ENCODE results near the gene ZNF784. TPM values are rescaled to one million over a fixed set of nuclear protein-coding genes. Genes with fewer than 3 reads are reported as not detected.

ZNF784 gene
- total and polyA plus RNA-seq, 10 of the 15 experiments (the other 5 are each of a cell fraction or from before 2014, with no cell fraction given) = 0.10 to 5.2 (median 1.8) TPM

DNA sequence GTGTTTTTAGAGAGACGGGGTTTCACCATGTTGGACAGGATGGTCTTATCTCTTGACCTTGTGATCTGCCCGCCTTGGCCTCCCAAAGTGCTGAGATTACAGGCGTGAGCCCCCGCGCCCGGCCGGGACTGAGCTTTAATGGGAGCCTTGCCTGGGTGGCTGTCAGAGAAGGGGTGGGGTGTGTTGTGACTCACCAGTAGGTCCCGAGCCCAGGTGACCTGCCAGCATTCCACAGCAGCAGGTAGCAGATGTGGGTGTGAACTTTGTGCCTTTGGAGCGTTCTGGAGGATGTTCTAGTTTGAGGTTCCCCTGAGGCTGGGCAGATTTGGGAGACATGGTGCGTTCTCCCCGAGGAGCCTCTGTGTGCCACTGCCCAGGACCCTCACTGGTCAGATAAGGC, 43.6 kb upstream of the ZNF784 start:
- DNase-seq (ENCODE audit: low read depth, low spot score) = no peak
- Histone ChIP-seq H3K27ac (ENCODE audit: control insufficient read depth, insufficient read depth) (no peak overlapping the region), H2AFZ (ENCODE audit: control insufficient read depth, low read depth, low read length) (no peak overlapping the region), H3K9ac (ENCODE audit: control insufficient read depth, insufficient read depth, low read length) (no peak overlapping the region), H3K4me3 (no peak overlapping the region), H3K9me3 (replicated peaks; ENCODE audit: control insufficient read depth, insufficient read depth, low read length) (no peaks in the 10 kb centered on the region), H3K4me2 (ENCODE audit: control insufficient read depth, insufficient read depth) (no peak overlapping the region), H3K79me2 (ENCODE audit: control insufficient read depth, insufficient read depth, low read length) (peaks cover 19% of the 10 kb centered on the region), H4K20me1 (ENCODE audit: control insufficient read depth, insufficient read depth) (peaks cover 23% of the 10 kb centered on the region), H3K36me3 (ENCODE audit: control insufficient read depth in 2 of 2, insufficient read depth in 2 of 2, low read length in 1 of 2) (peaks cover 39 to 61% of the 10 kb centered on the region in 2 experiments), H3K27me3 (replicated peaks in 1 of 2; ENCODE audit: control insufficient read depth in 2 of 2, insufficient read depth in 2 of 2, low read length in 1 of 2) (no peaks in the 10 kb centered on the region), H3K4me1 (ENCODE audit: control insufficient read depth, insufficient read depth, low read length) (no peaks in the 10 kb centered on the region)
- POLR2A ChIA-PET = interaction anchor here (0.7 kb wide), 1 partner anchor 21 kb away, joined by 3 read pairs; no protein-coding TSS in a partner anchor
- FAIRE-seq = no peak
- RAD21 ChIA-PET (ENCODE audit: unreplicated experiment) = no interaction called here
- SMC1A ChIA-PET (ENCODE audit: uncharacterized antibody, unreplicated experiment) = no interaction called here
- in situ Hi-C loops (cut with MboI) (loop anchor here (25.0 kb wide), 1 partner anchor 1531 kb away; the partner anchor contains the start of gene CNOT3), intact Hi-C loops (cut with micrococcal nuclease; ENCODE audit: unreplicated experiment) (no loop called here)
- TF ChIP-seq EED (IDR thresholded peaks at IDR 0.05; ENCODE audit: low read depth) (no peak), TCF12 (IDR thresholded peaks at IDR 0.05; ENCODE audit: low read depth, low read length) (no peak)
- no TSS peak for BruUV-seq (replicated peaks)
- CTCF ChIA-PET = interaction anchor here (0.6 kb wide), 1 partner anchor 441 kb away, joined by 3 read pairs; no protein-coding TSS in a partner anchor
- ATAC-seq = no peak
- WGBS (ENCODE audit: insufficient coverage, insufficient replicate concordance, low lambda C conversion rate, missing lambda C conversion rate) = 95% methylated on average over 11 of the region's 11 CpGs

DNA sequence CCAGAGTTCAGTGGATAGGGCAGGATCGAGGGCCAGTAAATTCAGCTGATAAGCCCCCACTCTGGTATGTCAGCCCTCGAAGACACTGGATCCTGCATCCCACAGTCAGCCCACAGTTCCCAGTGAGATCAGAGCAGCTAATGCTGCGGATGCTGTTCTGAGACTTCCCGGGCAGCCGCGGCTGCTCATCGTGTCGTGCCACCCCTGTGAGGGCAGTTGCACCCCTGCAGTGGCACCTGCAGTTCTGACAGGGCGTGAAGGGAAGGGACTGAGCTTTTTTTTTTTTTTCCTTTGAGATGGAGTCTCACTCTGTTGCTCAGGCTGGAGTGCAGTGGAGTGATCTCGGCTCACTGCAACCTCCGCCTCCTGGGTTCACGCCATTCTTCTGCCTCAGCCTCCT, 43.1 kb upstream of the ZNF784 start:
- ChIA-PET CTCF (interaction anchor here (0.6 kb wide), 1 partner anchor 440 kb away, joined by 3 read pairs; no protein-coding TSS in a partner anchor), SMC1A (ENCODE audit: uncharacterized antibody, unreplicated experiment) (no interaction called here), POLR2A (interaction anchor here (0.7 kb wide), 1 partner anchor 20 kb away, joined by 3 read pairs; no protein-coding TSS in a partner anchor), RAD21 (ENCODE audit: unreplicated experiment) (no interaction called here)
- Histone ChIP-seq H3K36me3 (ENCODE audit: control insufficient read depth in 2 of 2, insufficient read depth in 2 of 2, low read length in 1 of 2) (peaks cover 43 to 65% of the 10 kb centered on the region in 2 experiments), H3K4me3 (no peak overlapping the region), H3K9me3 (replicated peaks; ENCODE audit: control insufficient read depth, insufficient read depth, low read length) (no peaks in the 10 kb centered on the region), H3K9ac (ENCODE audit: control insufficient read depth, insufficient read depth, low read length) (no peak overlapping the region), H4K20me1 (ENCODE audit: control insufficient read depth, insufficient read depth) (peaks cover 23% of the 10 kb centered on the region), H3K4me1 (ENCODE audit: control insufficient read depth, insufficient read depth, low read length) (no peaks in the 10 kb centered on the region), H3K27ac (ENCODE audit: control insufficient read depth, insufficient read depth) (no peak overlapping the region), H3K27me3 (replicated peaks in 1 of 2; ENCODE audit: control insufficient read depth in 2 of 2, insufficient read depth in 2 of 2, low read length in 1 of 2) (no peaks in the 10 kb centered on the region), H3K79me2 (ENCODE audit: control insufficient read depth, insufficient read depth, low read length) (peaks cover 20% of the 10 kb centered on the region), H2AFZ (ENCODE audit: control insufficient read depth, low read depth, low read length) (no peak overlapping the region), H3K4me2 (ENCODE audit: control insufficient read depth, insufficient read depth) (no peak overlapping the region)
- intact Hi-C loops (cut with micrococcal nuclease; ENCODE audit: unreplicated experiment) (no loop called here), in situ Hi-C loops (cut with MboI) (loop anchor here (25.0 kb wide), 1 partner anchor 1530 kb away; the partner anchor contains the start of gene CNOT3)
- TF ChIP-seq, protein P1, sequence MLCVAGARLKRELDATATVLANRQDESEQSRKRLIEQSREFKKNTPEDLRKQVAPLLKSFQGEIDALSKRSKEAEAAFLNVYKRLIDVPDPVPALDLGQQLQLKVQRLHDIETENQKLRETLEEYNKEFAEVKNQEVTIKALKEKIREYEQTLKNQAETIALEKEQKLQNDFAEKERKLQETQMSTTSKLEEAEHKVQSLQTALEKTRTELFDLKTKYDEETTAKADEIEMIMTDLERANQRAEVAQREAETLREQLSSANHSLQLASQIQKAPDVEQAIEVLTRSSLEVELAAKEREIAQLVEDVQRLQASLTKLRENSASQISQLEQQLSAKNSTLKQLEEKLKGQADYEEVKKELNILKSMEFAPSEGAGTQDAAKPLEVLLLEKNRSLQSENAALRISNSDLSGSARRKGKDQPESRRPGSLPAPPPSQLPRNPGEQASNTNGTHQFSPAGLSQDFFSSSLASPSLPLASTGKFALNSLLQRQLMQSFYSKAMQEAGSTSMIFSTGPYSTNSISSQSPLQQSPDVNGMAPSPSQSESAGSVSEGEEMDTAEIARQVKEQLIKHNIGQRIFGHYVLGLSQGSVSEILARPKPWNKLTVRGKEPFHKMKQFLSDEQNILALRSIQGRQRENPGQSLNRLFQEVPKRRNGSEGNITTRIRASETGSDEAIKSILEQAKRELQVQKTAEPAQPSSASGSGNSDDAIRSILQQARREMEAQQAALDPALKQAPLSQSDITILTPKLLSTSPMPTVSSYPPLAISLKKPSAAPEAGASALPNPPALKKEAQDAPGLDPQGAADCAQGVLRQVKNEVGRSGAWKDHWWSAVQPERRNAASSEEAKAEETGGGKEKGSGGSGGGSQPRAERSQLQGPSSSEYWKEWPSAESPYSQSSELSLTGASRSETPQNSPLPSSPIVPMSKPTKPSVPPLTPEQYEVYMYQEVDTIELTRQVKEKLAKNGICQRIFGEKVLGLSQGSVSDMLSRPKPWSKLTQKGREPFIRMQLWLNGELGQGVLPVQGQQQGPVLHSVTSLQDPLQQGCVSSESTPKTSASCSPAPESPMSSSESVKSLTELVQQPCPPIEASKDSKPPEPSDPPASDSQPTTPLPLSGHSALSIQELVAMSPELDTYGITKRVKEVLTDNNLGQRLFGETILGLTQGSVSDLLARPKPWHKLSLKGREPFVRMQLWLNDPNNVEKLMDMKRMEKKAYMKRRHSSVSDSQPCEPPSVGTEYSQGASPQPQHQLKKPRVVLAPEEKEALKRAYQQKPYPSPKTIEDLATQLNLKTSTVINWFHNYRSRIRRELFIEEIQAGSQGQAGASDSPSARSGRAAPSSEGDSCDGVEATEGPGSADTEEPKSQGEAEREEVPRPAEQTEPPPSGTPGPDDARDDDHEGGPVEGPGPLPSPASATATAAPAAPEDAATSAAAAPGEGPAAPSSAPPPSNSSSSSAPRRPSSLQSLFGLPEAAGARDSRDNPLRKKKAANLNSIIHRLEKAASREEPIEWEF (IDR thresholded peaks at IDR 0.05; ENCODE audit: insufficient replicate concordance, low read depth, low read length) = no peak
- TF ChIP-seq POLR2A (IDR thresholded peaks at IDR 0.05; ENCODE audit: low read depth, low read length) = 0 out of 2 replicates have a peak, but pooled peaks have one; percentile 15
- 92% methylated on average over 12 of the region's 12 CpGs for WGBS (ENCODE audit: insufficient coverage, insufficient replicate concordance, low lambda C conversion rate, missing lambda C conversion rate)
- ATAC-seq (no peak), DNase-seq (ENCODE audit: low read depth, low spot score) (no peak), FAIRE-seq (no peak)
- no TSS peak for BruUV-seq (replicated peaks)
